Calu3 (cell line): ENCODE results near the gene ADAR. TPM values are rescaled to one million over a fixed set of nuclear protein-coding genes. Genes with fewer than 3 reads are reported as not detected.

Source experiments
- BruUV-seq: library from RNA; stranded (reverse); fragments of 400-500 nt; replicated peaks from 2 replicates; lab custom pipeline; 2021; lab: Mats Ljungman, UMichigan
- CTCF ChIA-PET: fragments of 300-600 bp; sonication (Branson Sonifier 250); formaldehyde crosslinking; loops from one replicate; lab custom pipeline; 2022; ENCODE audit warnings: antibody characterized with exemption; lab: Charles Lee
- DNase-seq: peaks from one replicate; pipeline ENCODE4 v3.0.0; 2022
- H3K27ac Mint-ChIP-seq: one replicate; pipeline ENCODE4 v1.8.0; 2022; ENCODE audit warnings: mixed read lengths; ENCODE audit not compliant: unreplicated experiment
- H3K27me3 Mint-ChIP-seq: one replicate; pipeline ENCODE4 v1.8.0; 2022; ENCODE audit warnings: mixed read lengths; ENCODE audit not compliant: unreplicated experiment
- H3K36me3 Mint-ChIP-seq: one replicate; pipeline ENCODE4 v1.8.0; 2022; ENCODE audit warnings: mild to moderate bottlenecking, moderate library complexity, mixed read lengths; ENCODE audit not compliant: insufficient read depth, unreplicated experiment
- H3K4me1 Mint-ChIP-seq: one replicate; pipeline ENCODE4 v1.8.0; 2022; ENCODE audit warnings: mild to moderate bottlenecking, low read depth, mixed read lengths; ENCODE audit not compliant: unreplicated experiment
- H3K4me3 Mint-ChIP-seq: one replicate; pipeline ENCODE4 v1.8.0; 2022; ENCODE audit warnings: mild to moderate bottlenecking, low read depth, moderate library complexity, mixed read lengths; ENCODE audit not compliant: unreplicated experiment
- H3K9me3 Mint-ChIP-seq: one replicate; pipeline ENCODE4 v1.8.0; 2022; ENCODE audit warnings: low read depth, mixed read lengths; ENCODE audit not compliant: unreplicated experiment
- CTCF ChIP-seq: fragments of 200-600 bp; IDR thresholded peaks from one replicate; pipeline ENCODE4 v1.8.0; 2022; ENCODE audit warnings: antibody characterized with exemption; ENCODE audit not compliant: unreplicated experiment
- intact Hi-C: fragments of 100-400 bp; cut with micrococcal nuclease; formaldehyde crosslinking; loops from one replicate; pipeline ENCODE4 v1.10.0; 2022; ENCODE audit not compliant: unreplicated experiment
- total RNA-seq: library from RNA; stranded (reverse); gene quantifications from 2 replicates; pipeline ENCODE4 v1.2.3, GENCODE V29; 2022

The ADAR gene
- total RNA-seq, 1 experiment from 2014 or later, result 298 TPM

- Mint-ChIP-seq H3K9me3 (no peaks in the 10 kb centered on the region), H3K27me3 (peaks cover 40% of the 10 kb centered on the region), H3K4me1 (no peaks in the 10 kb centered on the region), H3K36me3 (peaks cover 46% of the 10 kb centered on the region), H3K4me3 (no peak overlapping the region), H3K27ac (no peak overlapping the region)
- BruUV-seq, result no TSS peak
- no peak for DNase-seq
- no peak for TF ChIP-seq CTCF
- CTCF ChIA-PET, result no interaction called here
- intact Hi-C loops, result no loop called here
These were observed 30.5 kb downstream of the ADAR start for GRCh38 chr1:154577346-154578057.

- TF ChIP-seq CTCF, result no peak
- no TSS peak for BruUV-seq
These were observed 31.9 kb downstream of the ADAR start for GRCh38 chr1:154575951-154576566.

GRCh38 chr1:154575147-154575927 is 32.6 kb downstream of the ADAR start:
- CTCF ChIA-PET, result interaction anchor here (0.6 to 1.7 kb wide), 2 partner anchors 13 to 30 kb away, joined by 3 read pairs; no protein-coding TSS in a partner anchor
- H3K9me3 Mint-ChIP-seq, result no peaks in the 10 kb centered on the region

More at GRCh38 chr1:154575951-154576566, 31.9 kb downstream of the ADAR start:
- H3K27ac Mint-ChIP-seq, result peak overlapping the region; percentile 18
- CTCF ChIA-PET, result interaction anchor here (0.6 to 1.7 kb wide), 2 partner anchors 14 to 29 kb away, joined by 3 read pairs; no protein-coding TSS in a partner anchor
- peaks cover 55% of the 10 kb centered on the region for H3K27me3 Mint-ChIP-seq
- peaks cover 38% of the 10 kb centered on the region for H3K36me3 Mint-ChIP-seq
- intact Hi-C loops, result no loop called here
- H3K4me1 Mint-ChIP-seq, result no peaks in the 10 kb centered on the region
- H3K9me3 Mint-ChIP-seq, result no peaks in the 10 kb centered on the region
- no peak overlapping the region for H3K4me3 Mint-ChIP-seq
- no peak for DNase-seq

More at GRCh38 chr1:154575147-154575927, 32.6 kb downstream of the ADAR start:
- Mint-ChIP-seq H3K27me3 (peaks cover 62% of the 10 kb centered on the region), H3K27ac (peak overlapping the region; percentile 18), H3K4me1 (no peaks in the 10 kb centered on the region), H3K36me3 (peaks cover 35% of the 10 kb centered on the region), H3K4me3 (no peak overlapping the region)
- no TSS peak for BruUV-seq
- intact Hi-C loops, result no loop called here
- no peak for TF ChIP-seq CTCF
- no peak for DNase-seq
